ENCODE data around the gene MAP2K5. TPM values are rescaled to one million over a fixed set of nuclear protein-coding genes. Genes with fewer than 3 reads are reported as not detected.

MAP2K5 gene
- total and polyA plus RNA-seq, 10 of the 15 experiments (the other 5 are each of a cell fraction or from before 2014, with no cell fraction given) = 1.3 to 19.4 (median 9.6) TPM

DNA sequence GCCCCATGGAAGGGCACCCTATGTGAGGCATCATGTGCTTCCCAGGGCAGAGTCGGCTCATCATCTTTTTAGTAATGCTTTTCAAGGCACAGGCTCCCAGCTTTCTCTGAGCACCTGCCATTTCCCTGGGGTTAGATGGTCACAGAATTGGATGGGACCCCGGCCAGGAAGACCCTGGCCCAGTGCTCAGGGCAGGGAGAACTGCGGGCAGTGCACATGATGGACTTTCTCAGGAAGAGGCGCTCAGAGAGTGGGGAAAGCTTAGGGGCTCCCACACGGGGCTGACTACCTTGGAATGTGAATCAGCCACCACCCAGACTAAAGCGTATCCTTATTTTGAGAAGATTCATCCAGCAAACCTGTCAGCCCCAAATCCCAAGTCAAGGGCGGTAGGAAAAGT is 266.3 kb downstream of the MAP2K5 start:
- in situ Hi-C loops (cut with MboI) = no loop called here
- no TSS peak for BruUV-seq (replicated peaks)

More for the DNA sequence above, 266.3 kb downstream of the MAP2K5 start:
- no peak overlapping the region for H3K4me2 ChIP-seq (ENCODE audit: control insufficient read depth, insufficient read depth)
- no peaks in the 10 kb centered on the region for H3K9me3 ChIP-seq (replicated peaks; ENCODE audit: control insufficient read depth, insufficient read depth, low read length)
- no peak for TF ChIP-seq ZNF384 (IDR thresholded peaks at IDR 0.05; ENCODE audit: borderline replicate concordance, low read depth, low read length)
- no peak for TF ChIP-seq MYB (IDR thresholded peaks at IDR 0.05; ENCODE audit: borderline replicate concordance, low read depth, low read length)
- TF ChIP-seq NR2F1 (conservative IDR thresholded peaks at IDR 0.05) = no peak
- no peak for TF ChIP-seq ZNF207 (IDR thresholded peaks at IDR 0.05; ENCODE audit: borderline replicate concordance)
- TF ChIP-seq, protein P1, sequence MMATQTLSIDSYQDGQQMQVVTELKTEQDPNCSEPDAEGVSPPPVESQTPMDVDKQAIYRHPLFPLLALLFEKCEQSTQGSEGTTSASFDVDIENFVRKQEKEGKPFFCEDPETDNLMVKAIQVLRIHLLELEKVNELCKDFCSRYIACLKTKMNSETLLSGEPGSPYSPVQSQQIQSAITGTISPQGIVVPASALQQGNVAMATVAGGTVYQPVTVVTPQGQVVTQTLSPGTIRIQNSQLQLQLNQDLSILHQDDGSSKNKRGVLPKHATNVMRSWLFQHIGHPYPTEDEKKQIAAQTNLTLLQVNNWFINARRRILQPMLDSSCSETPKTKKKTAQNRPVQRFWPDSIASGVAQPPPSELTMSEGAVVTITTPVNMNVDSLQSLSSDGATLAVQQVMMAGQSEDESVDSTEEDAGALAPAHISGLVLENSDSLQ (IDR thresholded peaks at IDR 0.05) = no peak
- TF ChIP-seq DPF2 (IDR thresholded peaks at IDR 0.05) = no peak
- TF ChIP-seq, protein P2, sequence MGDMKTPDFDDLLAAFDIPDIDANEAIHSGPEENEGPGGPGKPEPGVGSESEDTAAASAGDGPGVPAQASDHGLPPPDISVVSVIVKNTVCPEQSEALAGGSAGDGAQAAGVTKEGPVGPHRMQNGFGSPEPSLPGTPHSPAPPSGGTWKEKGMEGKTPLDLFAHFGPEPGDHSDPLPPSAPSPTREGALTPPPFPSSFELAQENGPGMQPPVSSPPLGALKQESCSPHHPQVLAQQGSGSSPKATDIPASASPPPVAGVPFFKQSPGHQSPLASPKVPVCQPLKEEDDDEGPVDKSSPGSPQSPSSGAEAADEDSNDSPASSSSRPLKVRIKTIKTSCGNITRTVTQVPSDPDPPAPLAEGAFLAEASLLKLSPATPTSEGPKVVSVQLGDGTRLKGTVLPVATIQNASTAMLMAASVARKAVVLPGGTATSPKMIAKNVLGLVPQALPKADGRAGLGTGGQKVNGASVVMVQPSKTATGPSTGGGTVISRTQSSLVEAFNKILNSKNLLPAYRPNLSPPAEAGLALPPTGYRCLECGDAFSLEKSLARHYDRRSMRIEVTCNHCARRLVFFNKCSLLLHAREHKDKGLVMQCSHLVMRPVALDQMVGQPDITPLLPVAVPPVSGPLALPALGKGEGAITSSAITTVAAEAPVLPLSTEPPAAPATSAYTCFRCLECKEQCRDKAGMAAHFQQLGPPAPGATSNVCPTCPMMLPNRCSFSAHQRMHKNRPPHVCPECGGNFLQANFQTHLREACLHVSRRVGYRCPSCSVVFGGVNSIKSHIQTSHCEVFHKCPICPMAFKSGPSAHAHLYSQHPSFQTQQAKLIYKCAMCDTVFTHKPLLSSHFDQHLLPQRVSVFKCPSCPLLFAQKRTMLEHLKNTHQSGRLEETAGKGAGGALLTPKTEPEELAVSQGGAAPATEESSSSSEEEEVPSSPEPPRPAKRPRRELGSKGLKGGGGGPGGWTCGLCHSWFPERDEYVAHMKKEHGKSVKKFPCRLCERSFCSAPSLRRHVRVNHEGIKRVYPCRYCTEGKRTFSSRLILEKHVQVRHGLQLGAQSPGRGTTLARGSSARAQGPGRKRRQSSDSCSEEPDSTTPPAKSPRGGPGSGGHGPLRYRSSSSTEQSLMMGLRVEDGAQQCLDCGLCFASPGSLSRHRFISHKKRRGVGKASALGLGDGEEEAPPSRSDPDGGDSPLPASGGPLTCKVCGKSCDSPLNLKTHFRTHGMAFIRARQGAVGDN (IDR thresholded peaks at IDR 0.05) = no peak
- TF ChIP-seq POLR2A (IDR thresholded peaks at IDR 0.05; ENCODE audit: low read depth, low read length) = no peak
- TF ChIP-seq GABPA (IDR thresholded peaks at IDR 0.05; ENCODE audit: low read depth) = no peak
- TF ChIP-seq, protein P3, sequence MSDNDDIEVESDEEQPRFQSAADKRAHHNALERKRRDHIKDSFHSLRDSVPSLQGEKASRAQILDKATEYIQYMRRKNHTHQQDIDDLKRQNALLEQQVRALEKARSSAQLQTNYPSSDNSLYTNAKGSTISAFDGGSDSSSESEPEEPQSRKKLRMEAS (IDR thresholded peaks at IDR 0.05; ENCODE audit: low read depth, low read length) = no peak
- no peak for TF ChIP-seq ZSCAN29 (IDR thresholded peaks at IDR 0.05)
- TF ChIP-seq BHLHE40 (IDR thresholded peaks at IDR 0.05; ENCODE audit: borderline replicate concordance in 1 of 2, low read depth in 2 of 2, low read length in 1 of 2) = no peak
- no peak for TF ChIP-seq IKZF2 (IDR thresholded peaks at IDR 0.05)
- TF ChIP-seq SMARCA5 (IDR thresholded peaks at IDR 0.05) = no peak
- TF ChIP-seq RAD21 (IDR thresholded peaks at IDR 0.05; ENCODE audit: insufficient read depth, low read depth, low read length) = no peak
- RAD21 ChIA-PET (ENCODE audit: unreplicated experiment) = no interaction called here
- no peak for DNase-seq (ENCODE audit: low read depth, low spot score)
- no peak for FAIRE-seq
- no peaks in the 10 kb centered on the region for H3K27me3 ChIP-seq (replicated peaks in 1 of 2; ENCODE audit: control insufficient read depth in 2 of 2, insufficient read depth in 2 of 2, low read length in 1 of 2)
- H3K27ac ChIP-seq (ENCODE audit: control insufficient read depth, insufficient read depth) = no peak overlapping the region
- H3K9ac ChIP-seq (ENCODE audit: control insufficient read depth, insufficient read depth, low read length) = no peak overlapping the region
- SMC1A ChIA-PET (ENCODE audit: uncharacterized antibody, unreplicated experiment) = no interaction called here
- no peak overlapping the region for H2AFZ ChIP-seq (ENCODE audit: control insufficient read depth, low read depth, low read length)
- H3K4me3 ChIP-seq = no peak overlapping the region
- ATAC-seq = no peak
- H3K4me1 ChIP-seq (ENCODE audit: control insufficient read depth, insufficient read depth, low read length) = peaks cover 5% of the 10 kb centered on the region
- POLR2A ChIA-PET = no interaction called here
- H4K20me1 ChIP-seq (ENCODE audit: control insufficient read depth, insufficient read depth) = no peaks in the 10 kb centered on the region; the same call in 1 of the 2 replicates
- H3K79me2 ChIP-seq (ENCODE audit: control insufficient read depth, insufficient read depth, low read length) = no peaks in the 10 kb centered on the region
- no peaks in the 10 kb centered on the region; a peak in 2 of 4 replicates for H3K36me3 ChIP-seq (ENCODE audit: control insufficient read depth in 2 of 2, insufficient read depth in 2 of 2, low read length in 1 of 2)
- intact Hi-C loops (cut with micrococcal nuclease; ENCODE audit: unreplicated experiment) = no loop called here
- CTCF ChIA-PET = interaction anchor here (1.0 kb wide), 1 partner anchor 307 kb away, joined by 3 read pairs; no protein-coding TSS in a partner anchor
- 77% methylated on average over 7 of the region's 7 CpGs for WGBS (ENCODE audit: insufficient coverage, insufficient replicate concordance, low lambda C conversion rate, missing lambda C conversion rate)

All from GM12878 (cell line).